NCI-H2227 (cell line): Measurements from ENCODE around the gene ZNF534.
"Not testable (repeated sequence)": the region's sequence is repeated elsewhere in the genome, so short reads cannot be mapped to it uniquely, and the experiment has no call there.

ENCODE experiments used
- DNase-seq: peaks from one replicate; lab custom pipeline; 2025; ENCODE audit not compliant: unreplicated experiment; lab: John Stamatoyannopoulos, UW

Gene ZNF534

DNA sequence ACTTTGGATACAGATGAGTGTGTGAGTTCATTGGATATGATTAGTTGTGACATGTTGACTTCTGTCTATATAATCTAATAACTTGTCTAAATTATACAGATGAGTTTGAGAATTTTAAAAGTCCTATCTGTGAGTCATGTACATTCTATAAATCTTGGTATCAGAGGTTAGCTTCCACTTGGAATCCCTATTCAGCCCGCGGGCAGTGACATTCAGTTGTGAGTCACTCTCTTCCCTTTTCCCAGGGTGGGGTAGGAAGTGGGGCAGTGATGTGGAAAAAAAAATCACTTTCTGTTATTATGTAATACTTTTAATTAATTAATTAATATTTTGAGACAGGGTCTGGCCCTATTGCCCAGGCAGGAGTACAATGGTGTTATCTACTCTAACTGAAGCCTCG lies 65.6 kb downstream of the ZNF534 start:
- DNase-seq = no peak

DNA sequence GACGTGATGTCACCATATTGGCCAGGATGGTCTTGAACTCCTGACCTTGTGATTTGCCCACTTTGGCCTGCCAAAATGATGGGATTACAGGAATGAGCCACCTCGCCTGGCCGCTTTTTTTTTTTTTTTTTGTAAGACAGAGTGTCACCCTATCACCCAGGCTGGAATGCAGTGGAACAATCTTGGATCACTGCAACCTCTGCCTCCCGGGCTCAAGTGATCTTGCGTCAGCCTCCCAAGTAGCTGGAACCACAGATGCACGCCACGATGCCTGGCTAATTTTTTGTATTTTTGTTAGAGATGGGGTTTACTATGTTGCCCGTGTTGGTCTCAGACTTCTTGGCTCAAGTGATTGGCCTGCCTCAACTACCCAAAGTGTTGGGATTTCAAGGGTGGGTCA lies 69.6 kb downstream of the ZNF534 start:
- DNase-seq = no peak

DNA sequence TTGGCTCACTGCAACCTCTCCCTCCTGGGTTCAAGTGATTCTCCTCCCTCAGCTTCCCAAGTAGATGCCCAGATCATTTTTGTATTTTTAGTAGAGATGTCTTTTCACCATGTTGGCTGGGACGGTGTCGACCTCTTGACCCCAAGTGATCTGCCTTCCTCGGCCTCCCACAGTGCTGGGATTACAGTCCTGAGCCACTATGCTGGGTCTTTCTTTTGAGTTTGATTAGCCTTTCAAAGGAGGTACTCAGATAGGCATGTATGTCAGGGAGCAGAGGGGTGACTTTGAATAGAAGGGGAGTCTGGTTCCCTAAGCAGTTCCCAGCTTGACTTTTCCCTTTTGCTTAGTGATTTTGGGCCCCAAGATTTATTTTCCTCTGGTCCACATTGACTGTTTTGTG lies 71.5 kb downstream of the ZNF534 start:
- DNase-seq = not testable (repeated sequence)

DNA sequence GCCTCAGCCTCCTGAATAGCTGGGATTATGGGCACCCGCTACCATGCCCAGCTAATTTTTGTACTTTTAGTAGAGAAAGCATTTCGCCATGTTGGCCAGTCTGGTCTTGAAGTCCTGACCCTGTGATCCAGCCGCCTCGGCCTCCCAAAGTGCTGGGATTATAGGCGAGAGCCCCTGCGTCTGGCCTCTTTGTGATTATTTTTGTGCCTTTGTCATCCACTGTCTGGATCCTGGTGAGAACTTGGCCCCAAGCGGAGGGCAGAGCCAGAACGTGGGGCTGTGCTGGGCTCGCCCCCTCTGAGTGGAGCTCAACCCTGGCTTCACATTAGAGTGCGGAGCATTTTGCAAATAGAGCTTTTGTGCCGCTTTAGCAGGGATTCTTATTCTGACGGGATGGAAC lies 72.0 kb downstream of the ZNF534 start:
- DNase-seq = not testable (repeated sequence)
